ENCODE data around the gene ELMO3. TPM values are rescaled to one million over a fixed set of nuclear protein-coding genes. Genes with fewer than 3 reads are reported as not detected.

Gene ELMO3
- polyA plus RNA-seq, 10 donors: 0.48 to 2.2 (median 1.2) TPM

- no peak for DNase-seq
These were observed 4.7 kb upstream of the ELMO3 start for GRCh38 chr16:67194260-67194659.

DNA sequence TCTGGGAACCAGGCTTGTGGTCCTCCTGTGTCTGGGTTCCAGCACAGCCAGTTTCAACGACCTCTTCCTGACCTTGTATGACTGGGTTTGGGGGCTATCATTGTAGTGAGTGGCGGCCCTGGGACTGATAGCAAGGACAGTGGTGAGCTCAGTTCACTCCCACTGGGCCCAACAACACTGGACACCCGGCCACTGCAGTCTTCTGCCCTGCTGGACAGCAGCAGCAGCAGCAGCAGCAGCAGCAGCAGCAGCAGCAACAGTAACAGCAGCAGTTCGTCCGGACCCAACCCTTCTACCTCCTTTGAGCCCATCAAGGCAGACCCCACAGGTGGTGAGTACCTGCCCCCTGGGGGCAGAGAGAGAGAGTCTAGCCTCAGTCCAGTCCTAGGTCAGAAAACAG is 3.3 kb upstream of the ELMO3 start:
- no peak for DNase-seq

DNA sequence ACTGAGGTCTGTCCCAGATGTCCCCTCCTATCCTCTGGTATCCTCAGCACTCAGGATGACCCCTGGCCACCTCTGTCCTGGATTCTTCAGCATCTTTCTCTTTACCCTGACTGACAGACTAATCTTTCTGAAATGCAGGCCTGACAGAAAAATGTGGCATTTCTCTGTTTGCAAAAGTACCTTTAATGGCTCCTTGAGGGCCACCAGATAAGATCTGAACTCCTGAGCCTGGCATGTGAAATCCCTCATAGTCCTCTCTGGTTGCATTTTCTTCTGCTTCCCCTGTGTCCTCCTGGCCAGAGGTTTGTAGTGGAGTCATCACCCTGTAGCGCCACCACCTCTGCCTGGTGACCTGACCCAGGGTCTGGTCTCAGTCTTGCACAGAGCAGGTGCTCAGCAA is 2.0 kb upstream of the ELMO3 start:
- DNase-seq: no peak

- DNase-seq: no peak
These were observed 1.2 kb upstream of the ELMO3 start for GRCh38 chr16:67197704-67198103.

GRCh38 chr16:67198238-67198734 is 645 bp upstream of the ELMO3 start:
- DNase-seq: no peak

GRCh38 chr16:67199808-67200198 is 872 bp downstream of the ELMO3 start:
- DNase-seq: no peak

- DNase-seq: no peak
These were observed 1.6 kb downstream of the ELMO3 start for GRCh38 chr16:67200491-67200890.

GRCh38 chr16:67201411-67202345 is 2.7 kb downstream of the ELMO3 start:
- no peak for DNase-seq

GRCh38 chr16:67202426-67202825 is 3.5 kb downstream of the ELMO3 start:
- DNase-seq: no peak

DNA sequence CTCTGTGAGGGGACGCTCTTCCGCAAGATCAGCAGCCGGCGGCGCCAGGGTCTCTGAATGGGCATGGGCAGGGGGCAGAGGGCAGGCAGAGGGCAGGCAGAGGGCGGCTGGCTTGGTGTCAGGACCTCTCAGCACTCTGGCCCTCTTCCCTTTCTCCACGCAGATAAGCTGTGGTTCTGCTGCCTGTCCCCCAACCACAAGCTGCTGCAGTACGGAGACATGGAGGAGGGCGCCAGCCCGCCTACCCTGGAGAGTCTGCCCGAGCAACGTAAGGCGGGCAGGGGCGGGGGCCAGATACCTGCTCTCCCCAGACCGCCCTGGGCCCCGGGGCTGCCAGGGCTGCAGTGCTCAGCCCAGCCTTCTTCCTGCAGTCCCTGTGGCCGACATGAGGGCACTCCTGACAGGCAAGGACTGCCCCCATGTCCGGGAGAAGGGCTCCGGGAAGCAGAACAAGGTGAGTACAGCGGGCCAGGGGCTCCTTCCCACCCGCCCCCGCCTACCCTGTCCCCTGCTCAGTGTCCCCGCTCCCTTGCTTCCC is 4.1 kb downstream of the ELMO3 start:
- no peak for DNase-seq

GRCh38 chr16:67204076-67204475 is 5.1 kb downstream of the ELMO3 start:
- no peak for DNase-seq

DNA sequence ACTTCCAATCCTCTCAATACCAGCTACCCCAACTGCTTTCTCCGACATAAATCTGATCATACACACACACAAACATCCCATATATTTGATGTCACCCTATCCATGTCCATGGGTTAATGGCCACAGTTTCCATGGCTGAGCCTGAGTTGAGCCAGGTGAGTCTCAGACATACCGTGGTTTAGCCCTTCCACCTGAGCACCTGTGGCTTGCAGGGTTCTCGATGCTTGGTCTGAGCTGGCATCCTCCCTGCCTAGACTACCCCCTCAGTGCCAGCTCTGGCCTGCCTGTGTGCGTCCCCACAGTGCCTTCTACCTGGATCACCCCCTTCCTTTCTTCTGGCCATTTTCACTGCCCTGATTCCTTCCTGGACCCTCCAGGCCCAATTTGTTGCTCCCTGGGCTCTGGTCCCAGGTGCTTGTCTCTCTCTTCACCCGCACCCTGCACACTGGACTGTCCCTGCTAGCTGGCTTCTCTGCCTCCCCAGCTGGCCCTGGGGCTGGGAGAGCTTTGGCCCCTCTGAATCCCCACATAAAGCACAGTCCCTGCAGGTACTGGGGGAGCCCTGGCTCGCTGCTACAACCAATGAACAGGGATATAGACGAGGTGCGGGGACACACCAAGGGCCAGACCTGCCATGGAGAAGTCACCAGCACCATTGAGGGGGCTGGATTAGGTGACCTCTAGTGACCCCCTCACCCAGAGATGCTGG is 7.4 kb downstream of the ELMO3 start:
- no peak for DNase-seq

GRCh38 chr16:67206838-67207248 is 7.9 kb downstream of the ELMO3 start:
- no peak for DNase-seq

DNA sequence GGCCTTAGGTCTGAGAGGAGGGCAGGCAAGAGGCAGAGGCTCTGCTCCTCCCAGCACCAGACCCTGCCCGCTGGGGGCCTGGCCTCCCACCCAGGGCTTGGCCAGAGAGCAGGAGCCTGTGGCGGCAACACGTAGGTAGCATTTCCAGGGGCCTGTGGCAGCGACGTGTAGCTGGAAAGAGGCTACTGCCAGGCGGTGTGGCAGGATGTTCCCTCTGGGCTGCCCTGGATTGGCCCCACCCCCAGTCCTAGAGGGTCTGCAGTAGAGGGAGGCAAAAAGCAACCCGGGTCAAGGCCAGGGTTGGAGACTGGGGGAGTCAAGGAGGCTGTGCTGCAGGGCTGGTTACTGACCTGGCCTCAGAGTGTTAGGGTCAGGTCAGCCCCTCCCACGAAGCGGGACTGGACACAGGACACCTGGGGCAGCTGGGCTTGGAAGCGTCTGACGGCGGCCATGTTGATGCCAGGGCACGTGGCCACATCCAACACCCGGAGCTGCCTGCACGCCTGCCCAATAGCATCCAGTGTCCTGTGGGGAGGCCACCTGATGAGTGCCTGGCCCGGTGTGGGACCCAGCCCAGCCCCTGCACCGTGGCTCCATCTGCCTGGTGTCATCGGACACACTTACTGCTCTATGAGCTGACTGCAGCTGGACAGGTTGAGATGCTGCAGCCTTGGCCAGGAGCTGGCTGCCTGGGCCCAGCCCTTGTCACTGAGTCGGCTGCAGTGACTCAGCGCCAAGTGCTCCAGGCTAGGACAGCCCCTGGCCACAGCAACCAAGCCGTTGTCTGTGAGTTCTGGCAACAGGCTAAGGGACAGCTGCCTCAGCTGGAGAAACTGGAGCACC is 8.5 kb downstream of the ELMO3 start:
- no peak for DNase-seq

DNA sequence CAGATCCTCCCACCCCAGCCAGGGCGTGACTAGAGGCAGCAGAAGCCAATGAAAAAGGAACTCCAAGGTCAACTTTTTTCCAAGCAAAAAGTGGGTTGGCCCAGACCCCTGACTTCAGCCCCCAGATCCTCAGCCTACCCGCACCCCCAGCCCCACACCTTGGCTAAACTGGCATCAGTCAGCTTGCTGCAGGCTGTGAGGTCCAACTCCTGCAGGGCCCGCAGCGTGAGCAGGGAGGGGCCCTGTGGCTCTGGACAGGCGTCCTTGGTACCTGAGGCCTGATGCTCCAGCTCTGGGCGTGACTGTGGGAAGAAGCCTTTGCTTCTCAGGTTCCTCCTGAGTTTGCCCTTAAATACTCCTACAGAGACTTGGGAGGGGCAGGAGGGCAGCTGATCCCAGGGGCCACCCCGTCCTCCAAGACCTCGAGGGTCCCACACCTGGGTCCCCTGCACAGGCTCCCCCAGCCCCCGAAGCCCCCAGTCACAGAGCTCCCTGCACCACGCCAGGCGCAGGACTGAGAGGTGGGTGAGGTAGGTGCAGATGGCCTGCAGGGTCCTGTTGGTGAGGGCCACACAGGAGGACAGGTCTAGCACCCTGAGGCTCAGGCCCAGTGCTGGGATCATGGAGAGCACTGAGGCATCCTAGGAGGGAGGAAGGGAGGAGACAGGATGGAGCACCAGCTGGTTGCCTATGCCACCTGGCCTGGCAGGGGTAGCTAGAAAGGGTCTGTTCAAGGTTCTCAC is 9.4 kb downstream of the ELMO3 start:
- no peak for DNase-seq

GRCh38 chr16:67209565-67209964 is 10.6 kb downstream of the ELMO3 start:
- no peak for DNase-seq

DNA sequence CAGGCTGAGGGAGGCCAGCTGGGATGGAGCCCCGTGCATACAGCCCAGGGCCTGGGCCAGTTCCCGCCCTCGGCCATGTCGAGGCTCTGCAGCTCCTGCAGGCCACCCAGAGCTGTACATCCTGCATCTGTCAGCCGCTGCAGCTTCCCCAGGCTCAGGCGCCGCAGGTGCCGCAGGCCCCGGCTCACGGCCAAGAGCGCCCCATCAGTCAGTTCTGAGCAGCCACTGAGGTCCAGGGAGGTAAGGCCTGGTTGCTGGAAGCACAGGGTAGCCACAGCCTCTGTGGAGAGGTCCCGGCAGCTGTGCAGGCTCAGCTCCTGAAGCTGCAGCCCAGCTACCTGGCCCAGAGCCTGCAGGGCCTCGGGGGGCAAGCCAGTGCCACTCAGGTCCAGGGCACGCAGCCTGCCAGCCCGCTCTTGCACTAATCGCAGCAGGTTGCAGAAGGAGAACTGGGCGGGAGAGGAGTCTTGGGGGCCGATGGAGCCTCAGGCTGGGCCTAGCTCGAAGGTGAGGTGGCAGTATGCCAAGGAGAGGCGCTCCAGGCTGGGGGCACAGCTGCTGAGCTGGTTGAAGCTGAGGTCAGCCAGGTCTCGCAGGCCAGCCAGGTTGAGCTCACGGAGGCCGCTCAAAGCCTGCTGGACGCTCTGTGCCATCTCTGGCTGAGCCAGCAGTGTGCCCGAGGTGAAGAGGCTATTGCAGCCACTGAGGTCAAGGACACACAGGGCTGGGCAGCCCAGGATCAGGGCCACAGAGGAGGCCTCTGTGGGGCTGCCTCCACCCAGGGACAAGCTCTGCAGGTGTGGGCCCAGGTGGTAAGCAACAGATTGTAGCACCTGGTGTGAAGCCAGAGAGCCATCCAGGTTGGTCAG is 11.4 kb downstream of the ELMO3 start:
- no peak for DNase-seq

GRCh38 chr16:67211674-67212073 is 12.7 kb downstream of the ELMO3 start:
- no peak for DNase-seq

GRCh38 chr16:67212766-67213165 is 13.8 kb downstream of the ELMO3 start:
- DNase-seq: no peak
